SU-DHL-6 (cell line): Measurements from ENCODE around the gene TBK1.

ENCODE experiments used
- H2AFZ ChIP-seq: fragments of 200-600 bp; sonication (generic); 2 replicates; pipeline ENCODE4 v1.6.1; 2014; ENCODE audit warnings: low read depth, mild to moderate bottlenecking, moderate library complexity, mixed read lengths, antibody characterized with exemption, low read length; ENCODE audit not compliant: severe bottlenecking
- H3F3A ChIP-seq: fragments of 200-600 bp; shearing (Covaris generic); 2 replicates; pipeline ENCODE4 v1.6.0; 2016; ENCODE audit warnings: antibody characterized with exemption, mild to moderate bottlenecking; ENCODE audit not compliant: insufficient read depth
- H3K27ac ChIP-seq: fragments of 200-600 bp; sonication (generic); 2 replicates; pipeline ENCODE4 v1.5.1; 2016; ENCODE audit warnings: low read depth, mild to moderate bottlenecking, low read length, moderate library complexity, mixed read lengths
- H3K27me3 ChIP-seq: fragments of 200-600 bp; sonication (generic), shearing (Covaris generic); 2 replicates; pipeline ENCODE4 v1.6.0; 2014; ENCODE audit warnings: mild to moderate bottlenecking, low read length
- H3K36me3 ChIP-seq: fragments of 200-600 bp; sonication (generic); 2 replicates; pipeline ENCODE4 v1.6.1; 2014; ENCODE audit warnings: mild to moderate bottlenecking, low read length, mixed read lengths
- H3K4me2 ChIP-seq: fragments of 300-600, 200-600 bp; shearing (Covaris generic), sonication (generic); 2 replicates; pipeline ENCODE4 v1.6.0; 2014; ENCODE audit warnings: low read length, low read depth, mild to moderate bottlenecking; ENCODE audit not compliant: poor library complexity, severe bottlenecking
- H3K4me3 ChIP-seq: fragments of 200-600 bp; sonication (generic); 2 replicates; pipeline ENCODE4 v1.5.1; 2014; ENCODE audit warnings: antibody characterized with exemption, low read length, mild to moderate bottlenecking, mixed read lengths; ENCODE audit not compliant: insufficient read depth, poor library complexity, severe bottlenecking
- H3K79me2 ChIP-seq: fragments of 200-600 bp; sonication (generic); 2 replicates; pipeline ENCODE4 v1.6.1; 2014; ENCODE audit warnings: mild to moderate bottlenecking, low read length, moderate library complexity; ENCODE audit not compliant: insufficient read depth
- H3K9ac ChIP-seq: fragments of 200-600 bp; sonication (generic); 2 replicates; pipeline ENCODE4 v1.7.0; 2014; ENCODE audit warnings: mild to moderate bottlenecking, low read length
- H3K9me2 ChIP-seq: fragments of 200-600 bp; sonication (generic); replicated peaks from 2 replicates; pipeline ENCODE4 v1.6.1; 2014; ENCODE audit warnings: low read length; ENCODE audit not compliant: insufficient read depth
- H3K9me3 ChIP-seq: fragments of 200-600 bp; sonication (generic); 2 replicates; pipeline ENCODE4 v1.6.1; 2014; ENCODE audit warnings: low read length, mixed read lengths; ENCODE audit not compliant: insufficient read depth
- H4K20me1 ChIP-seq: fragments of 200-600 bp; sonication (generic); 2 replicates; pipeline ENCODE4 v1.6.1; 2014; ENCODE audit warnings: low read depth, mild to moderate bottlenecking, antibody characterized with exemption, low read length, moderate library complexity, mixed read lengths
- CTCF ChIP-seq: fragments of 200-600 bp; sonication (generic); IDR thresholded peaks from one replicate; pipeline ENCODE4 v1.5.1; 2017; ENCODE audit warnings: antibody characterized with exemption, mild to moderate bottlenecking, low read length, moderate library complexity; ENCODE audit not compliant: insufficient read depth, poor library complexity, severe bottlenecking
- EZH2phosphoT487 ChIP-seq: fragments of 200-600 bp; sonication (generic), shearing (Covaris generic); conservative IDR thresholded peaks from 2 replicates; pipeline ENCODE4 v1.6.1; 2018; ENCODE audit warnings: mild to moderate bottlenecking, antibody characterized with exemption, low read length, moderate library complexity, mixed read lengths

The TBK1 gene

DNA sequence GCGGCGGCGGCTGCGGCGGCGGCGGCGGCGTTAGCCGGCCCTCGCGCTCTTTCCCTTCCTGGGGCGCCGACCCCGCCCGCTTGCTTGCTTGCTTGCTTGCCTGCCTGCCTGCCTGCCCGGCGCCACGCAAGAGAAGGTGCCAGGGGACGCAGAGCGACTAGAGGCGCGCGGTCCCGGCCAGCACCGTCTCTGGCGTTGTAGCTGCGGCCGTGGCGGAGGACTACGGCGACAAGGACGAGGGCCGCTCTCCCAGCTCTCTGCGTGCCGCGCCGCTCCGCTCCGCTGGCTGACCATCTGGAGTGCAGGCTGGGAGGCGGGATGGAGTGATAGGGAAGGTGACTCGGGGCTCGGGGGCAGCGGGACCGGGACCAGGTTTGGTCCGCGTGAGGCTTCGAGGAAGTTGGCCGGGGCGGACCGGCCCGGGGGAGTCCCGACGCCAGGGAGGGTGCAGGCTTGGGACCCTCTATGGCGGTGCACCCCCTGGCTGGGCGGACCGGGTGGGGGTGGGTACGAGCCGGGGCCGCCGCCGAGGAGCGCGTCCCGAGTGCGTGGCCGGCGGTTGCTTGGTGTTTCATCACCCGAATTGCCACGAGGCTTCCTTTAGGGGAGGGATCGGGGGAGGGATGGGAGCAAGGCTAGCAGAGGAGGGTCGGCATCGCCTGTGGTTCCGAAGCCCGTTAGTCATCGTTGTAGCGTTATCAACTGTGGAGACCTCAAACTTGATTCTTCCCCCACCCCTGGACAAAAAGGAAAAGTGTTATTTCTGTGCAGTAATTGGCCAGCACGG, 47.3 kb upstream of the TBK1 start:
- Histone ChIP-seq H3K4me3 (peak overlapping the region; percentile 89), H3K27ac (peak overlapping the region; percentile 91), H3K9ac (peak overlapping the region; percentile 100), H3K27me3 (no peaks in the 10 kb centered on the region), H3K4me2 (peak overlapping the region; percentile 76), H3K9me3 (no peaks in the 10 kb centered on the region), H2AFZ (peak overlapping the region; percentile 96), H3K79me2 (peaks cover 52% of the 10 kb centered on the region), H3F3A (peaks cover 8% of the 10 kb centered on the region), H4K20me1 (no peaks in the 10 kb centered on the region), H3K9me2 (no peaks in the 10 kb centered on the region), H3K36me3 (peaks cover 5% of the 10 kb centered on the region)
- no peak for TF ChIP-seq CTCF
- TF ChIP-seq EZH2phosphoT487, result no peak

DNA sequence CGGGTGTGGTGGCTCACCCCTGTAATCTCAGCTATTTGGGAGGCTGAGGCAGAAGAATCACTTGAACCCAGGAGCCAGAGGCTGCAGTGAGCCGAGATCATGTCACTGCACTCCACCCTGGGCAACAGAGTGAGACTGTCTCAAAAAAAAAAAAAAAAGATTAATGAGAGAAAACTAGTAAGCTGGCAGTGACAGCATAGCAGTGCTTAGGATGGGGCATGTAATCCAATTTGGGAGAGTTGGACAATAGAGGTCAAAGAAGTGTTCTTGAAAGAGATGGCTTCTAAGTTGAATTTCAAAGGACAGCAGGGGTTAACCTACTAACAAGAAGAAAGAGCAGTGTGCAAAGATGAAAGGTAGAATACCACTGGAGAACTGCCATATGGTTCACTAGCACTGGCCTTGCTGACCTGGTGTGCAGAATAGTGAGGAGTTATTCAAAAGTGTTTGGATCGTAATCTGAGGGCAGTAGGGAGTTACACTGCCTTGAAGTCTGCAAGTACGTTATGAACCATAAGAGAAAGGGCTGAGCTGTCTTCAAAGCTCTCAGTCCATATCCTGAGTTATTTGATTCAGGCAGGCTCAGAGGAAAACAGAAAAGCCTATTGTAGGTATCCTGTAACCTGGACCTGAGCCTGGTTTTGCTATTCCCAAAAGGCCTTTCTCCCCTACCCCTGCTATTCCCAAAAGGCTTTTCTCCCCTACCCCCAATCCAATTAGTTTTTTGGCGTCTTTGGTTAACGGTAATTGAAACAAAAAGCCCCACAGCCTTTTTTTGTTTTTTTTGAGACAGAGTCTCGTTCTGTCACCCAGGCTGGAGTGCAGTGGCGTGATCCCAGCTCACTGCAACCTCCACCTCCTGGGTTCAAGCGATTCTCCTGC, 44.3 kb upstream of the TBK1 start:
- H3K4me2 ChIP-seq, result no peak overlapping the region
- TF ChIP-seq CTCF, result no peak
- no peak for TF ChIP-seq EZH2phosphoT487

GRCh38 chr12:64411427-64411826, 40.5 kb upstream of the TBK1 start:
- H3K9me3 ChIP-seq, result no peaks in the 10 kb centered on the region
- no peak overlapping the region for H2AFZ ChIP-seq
- peaks cover 61% of the 10 kb centered on the region for H3K79me2 ChIP-seq
- H3K4me2 ChIP-seq, result no peak overlapping the region
- no peak overlapping the region for H3K27ac ChIP-seq
- TF ChIP-seq CTCF (no peak), EZH2phosphoT487 (no peak)
- no peaks in the 10 kb centered on the region for H3K27me3 ChIP-seq
- H3K4me3 ChIP-seq, result no peak overlapping the region
- no peak overlapping the region for H3K9ac ChIP-seq
- H4K20me1 ChIP-seq, result 0 out of 2 replicates have a peak, but pooled peaks cover 3% of the 10 kb centered on the region
- no peaks in the 10 kb centered on the region for H3K9me2 ChIP-seq
- H3F3A ChIP-seq, result no peaks in the 10 kb centered on the region
- peaks cover 61% of the 10 kb centered on the region for H3K36me3 ChIP-seq

More for the DNA sequence above, 44.3 kb upstream of the TBK1 start:
- Histone ChIP-seq H3K36me3 (peaks cover 26% of the 10 kb centered on the region), H4K20me1 (0 out of 2 replicates have a peak, but pooled peaks cover 3% of the 10 kb centered on the region), H3K4me3 (no peak overlapping the region), H3K27me3 (no peaks in the 10 kb centered on the region), H3F3A (peaks cover 8% of the 10 kb centered on the region), H3K9ac (no peak overlapping the region), H2AFZ (no peak overlapping the region), H3K27ac (no peak overlapping the region), H3K9me3 (no peaks in the 10 kb centered on the region), H3K79me2 (peaks cover 68% of the 10 kb centered on the region), H3K9me2 (no peaks in the 10 kb centered on the region)
